ENCODE measurements around the gene CTNNA1. TPM values are rescaled to one million over a fixed set of nuclear protein-coding genes. Genes with fewer than 3 reads are reported as not detected.

Gene CTNNA1
- total and polyA plus RNA-seq, 2 donors (not counting 3 experiments of a cell fraction or from before 2014, with no cell fraction given): 156 to 394 TPM

- Histone ChIP-seq H2AFZ (ENCODE audit: low read depth, low read length) (no peak overlapping the region), H3K4me2 (ENCODE audit: insufficient read depth, low read length) (no peak overlapping the region), H3K27me3 (ENCODE audit: control insufficient read depth in 2 of 2, insufficient read depth in 2 of 2, low read length in 2 of 2) (peaks cover 8 to 14% of the 10 kb centered on the region in 2 experiments), H3K4me1 (ENCODE audit: control insufficient read depth, extremely low read depth, insufficient read depth, low read length) (no peaks in the 10 kb centered on the region), H3K9ac (replicated peaks; ENCODE audit: extremely low read depth, insufficient read depth, low read length) (no peak overlapping the region), H4K20me1 (replicated peaks; ENCODE audit: control insufficient read depth, extremely low read depth, insufficient read depth, low read length) (no peaks in the 10 kb centered on the region), H3K36me3 (ENCODE audit: control insufficient read depth in 2 of 2, extremely low read depth in 1 of 2, insufficient read depth in 2 of 2, low read length in 2 of 2) (no peaks in the 10 kb centered on the region), H3K9me1 (replicated peaks; ENCODE audit: control insufficient read depth, extremely low read depth, insufficient read depth, low read length) (no peaks in the 10 kb centered on the region), H3K27ac (ENCODE audit: insufficient read depth, low read depth, low read length) (no peak overlapping the region), H3K79me2 (ENCODE audit: control insufficient read depth, insufficient read depth, low read length) (no peaks in the 10 kb centered on the region), H3K4me3 (replicated peaks in 1 of 3; ENCODE audit: insufficient read depth in 1 of 3, low read depth in 1 of 3, low read length in 3 of 3) (no peak overlapping the region), H3K9me3 (replicated peaks; ENCODE audit: control insufficient read depth, insufficient read depth, low read length) (no peaks in the 10 kb centered on the region)
- dilution Hi-C loops (cut with MboI; ENCODE audit: extremely low pct_ligation_motif_present, low sequenced_read_pairs) (no loop called here), intact Hi-C loops (cut with micrococcal nuclease) (no loop called here)
- BruUV-seq (replicated peaks): no TSS peak
- TF ChIP-seq GATA2 (IDR thresholded peaks at IDR 0.05; ENCODE audit: insufficient read depth, insufficient read length, low read depth, low read length) (no peak), POLR2AphosphoS5 (IDR thresholded peaks at IDR 0.05; ENCODE audit: insufficient read depth, low read depth, low read length) (no peak)
- ChIA-PET CTCF (no interaction called here), POLR2A (no interaction called here)
- FAIRE-seq (no peak), DNase-seq (ENCODE audit: low read depth, low spot score) (no peak)
These were observed 48.2 kb upstream of the CTNNA1 start for GRCh38 chr5:138705007-138705406.

GRCh38 chr5:138705567-138705966, 47.7 kb upstream of the CTNNA1 start:
- H3K36me3 ChIP-seq (ENCODE audit: control insufficient read depth in 2 of 2, extremely low read depth in 1 of 2, insufficient read depth in 2 of 2, low read length in 2 of 2): no peaks in the 10 kb centered on the region
- no TSS peak for BruUV-seq (replicated peaks)
- H2AFZ ChIP-seq (ENCODE audit: low read depth, low read length): no peak overlapping the region
- H3K9ac ChIP-seq (replicated peaks; ENCODE audit: extremely low read depth, insufficient read depth, low read length): no peak overlapping the region
- H3K4me1 ChIP-seq (ENCODE audit: control insufficient read depth, extremely low read depth, insufficient read depth, low read length): no peaks in the 10 kb centered on the region
- H3K4me3 ChIP-seq (replicated peaks in 1 of 3; ENCODE audit: insufficient read depth in 1 of 3, low read depth in 1 of 3, low read length in 3 of 3): no peak overlapping the region
- no peaks in the 10 kb centered on the region for H3K79me2 ChIP-seq (ENCODE audit: control insufficient read depth, insufficient read depth, low read length)
- H3K4me2 ChIP-seq (ENCODE audit: insufficient read depth, low read length): no peak overlapping the region
- H3K9me3 ChIP-seq (replicated peaks; ENCODE audit: control insufficient read depth, insufficient read depth, low read length): no peaks in the 10 kb centered on the region
- TF ChIP-seq MAX (IDR thresholded peaks at IDR 0.05; ENCODE audit: insufficient read depth, insufficient read length) (no peak), FOS (IDR thresholded peaks at IDR 0.05; ENCODE audit: borderline replicate concordance, insufficient read depth, low read length) (no peak), EZH2 (IDR thresholded peaks at IDR 0.05; ENCODE audit: borderline replicate concordance, low read depth, low read length, severe bottlenecking) (no peak), MYC (IDR thresholded peaks at IDR 0.05; ENCODE audit: low read depth, low read length) (no peak), CTCF (IDR thresholded peaks at IDR 0.05; ENCODE audit: extremely low read depth in 1 of 2, insufficient read depth in 1 of 2, low read depth in 1 of 2, low read length in 2 of 2) (no peak), GATA2 (IDR thresholded peaks at IDR 0.05; ENCODE audit: insufficient read depth, insufficient read length, low read depth, low read length) (no peak), POLR2AphosphoS5 (IDR thresholded peaks at IDR 0.05; ENCODE audit: insufficient read depth, low read depth, low read length) (no peak), POLR2A (IDR thresholded peaks at IDR 0.05; ENCODE audit: low read depth, low read length) (no peak), JUN (IDR thresholded peaks at IDR 0.05; ENCODE audit: borderline replicate concordance, insufficient read depth, insufficient read length, low read depth) (no peak)
- no peaks in the 10 kb centered on the region for H3K9me1 ChIP-seq (replicated peaks; ENCODE audit: control insufficient read depth, extremely low read depth, insufficient read depth, low read length)
- H3K27ac ChIP-seq (ENCODE audit: insufficient read depth, low read depth, low read length): no peak overlapping the region
- no peak for DNase-seq (ENCODE audit: low read depth, low spot score)
- ChIA-PET POLR2A (no interaction called here), CTCF (interaction anchor here (1.4 to 1.5 kb wide), 2 partner anchors 9 to 14 kb away, joined by 4 to 5 read pairs; no protein-coding TSS in a partner anchor)
- no peaks in the 10 kb centered on the region for H4K20me1 ChIP-seq (replicated peaks; ENCODE audit: control insufficient read depth, extremely low read depth, insufficient read depth, low read length)
- no peak for FAIRE-seq
- dilution Hi-C loops (cut with MboI; ENCODE audit: extremely low pct_ligation_motif_present, low sequenced_read_pairs): no loop called here
- peaks cover 8 to 14% of the 10 kb centered on the region in 2 experiments for H3K27me3 ChIP-seq (ENCODE audit: control insufficient read depth in 2 of 2, insufficient read depth in 2 of 2, low read length in 2 of 2)
- intact Hi-C loops (cut with micrococcal nuclease): no loop called here

Data from endothelial cell of umbilical vein (primary cell).